ENCODE measurements around the gene CEP85L.

The CEP85L gene

DNA sequence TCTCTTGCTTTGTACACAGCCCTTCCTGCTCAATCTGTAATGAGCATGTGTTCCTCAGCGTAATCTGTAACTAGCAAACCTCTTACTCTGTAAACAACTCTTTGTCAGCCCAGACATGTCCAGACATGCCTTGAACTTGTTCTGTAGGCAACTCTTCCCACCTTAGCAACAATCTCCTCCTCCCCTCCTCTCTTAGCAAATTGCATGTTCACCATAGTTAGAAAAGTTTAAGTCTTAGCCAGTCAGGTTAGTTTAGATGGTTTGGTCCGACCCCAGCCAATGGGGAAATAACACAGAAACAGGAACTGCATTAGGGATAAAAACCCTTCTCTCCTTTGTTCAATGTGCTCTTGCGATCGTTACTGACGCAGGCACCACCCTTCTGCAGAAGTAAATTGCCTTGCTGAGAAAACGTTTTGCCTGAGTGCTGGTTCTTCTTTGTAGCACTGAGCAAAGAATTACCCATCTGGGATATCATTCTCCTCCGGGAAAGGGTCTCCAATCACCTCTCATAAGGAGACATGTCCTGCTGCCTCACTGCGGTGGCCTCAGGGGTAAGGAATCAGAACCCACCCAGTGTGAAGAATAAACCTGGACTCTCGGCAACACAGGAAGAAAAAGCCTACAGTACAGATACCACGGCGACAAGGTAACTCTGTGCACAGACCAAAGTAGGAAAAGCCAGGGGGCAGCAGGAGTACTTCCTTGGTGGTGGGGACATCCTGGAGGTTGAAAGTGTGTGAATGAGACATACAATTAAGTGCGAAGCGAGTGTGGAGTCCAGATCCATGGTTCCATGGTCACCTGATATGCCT is 77.1 kb downstream of the CEP85L start:
- peak; percentile 56 for DNase-seq

DNA sequence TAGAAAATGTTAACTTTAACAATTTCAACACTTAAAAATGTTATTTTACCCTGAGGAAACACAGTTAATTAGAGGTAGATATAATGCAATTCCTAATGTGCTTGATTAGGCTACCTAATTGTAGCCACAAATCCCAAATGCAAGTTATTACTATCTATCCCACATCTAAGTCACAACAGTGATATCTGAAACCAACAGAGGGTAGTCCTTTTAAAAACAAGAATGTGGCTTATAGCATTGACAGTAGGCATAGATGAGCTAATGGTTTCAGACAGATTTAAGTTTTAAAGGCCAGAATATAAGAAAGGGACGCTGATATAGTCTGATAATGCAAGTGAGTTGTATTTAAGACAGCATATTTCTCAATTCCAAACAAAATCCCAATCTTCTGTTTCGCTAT is 80.3 kb downstream of the CEP85L start:
- no peak for DNase-seq

DNA sequence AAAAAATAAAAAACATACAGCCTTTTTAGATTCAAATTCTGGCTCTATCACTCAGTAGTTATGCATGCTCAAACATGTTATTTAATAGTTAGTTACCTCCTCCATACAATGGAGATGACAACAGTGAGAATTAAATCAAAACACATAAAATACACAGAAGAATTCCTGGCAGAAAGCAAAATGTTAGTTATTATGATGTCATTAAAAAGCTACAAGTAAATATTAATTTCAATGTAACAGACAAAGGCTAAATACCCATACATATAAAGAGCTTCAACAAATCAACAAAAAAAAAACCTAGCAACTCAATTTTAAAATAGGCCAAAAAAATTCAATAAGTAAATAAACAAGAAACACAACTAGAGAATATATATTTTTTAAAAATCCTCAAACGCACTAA is 81.9 kb downstream of the CEP85L start:
- DNase-seq, result no peak

DNA sequence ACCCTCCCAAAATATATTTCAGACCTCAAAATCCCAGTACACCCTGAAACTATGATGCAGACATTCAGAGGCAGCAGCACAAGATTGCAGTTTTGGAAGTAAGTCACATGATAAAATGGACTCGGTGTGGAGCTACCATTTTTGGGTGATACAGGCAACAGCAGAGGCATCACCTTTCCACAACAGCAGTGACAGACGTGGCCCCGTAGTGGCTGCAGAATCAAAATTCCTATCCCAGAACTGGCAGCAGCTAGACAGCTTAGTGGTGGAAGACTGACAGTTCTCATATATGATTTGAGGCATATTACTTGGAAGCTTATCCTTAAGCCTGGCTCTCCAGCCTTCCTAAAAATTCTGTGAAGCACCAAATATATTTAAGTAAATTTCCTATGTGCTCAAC is 83.4 kb downstream of the CEP85L start:
- no peak for DNase-seq

DNA sequence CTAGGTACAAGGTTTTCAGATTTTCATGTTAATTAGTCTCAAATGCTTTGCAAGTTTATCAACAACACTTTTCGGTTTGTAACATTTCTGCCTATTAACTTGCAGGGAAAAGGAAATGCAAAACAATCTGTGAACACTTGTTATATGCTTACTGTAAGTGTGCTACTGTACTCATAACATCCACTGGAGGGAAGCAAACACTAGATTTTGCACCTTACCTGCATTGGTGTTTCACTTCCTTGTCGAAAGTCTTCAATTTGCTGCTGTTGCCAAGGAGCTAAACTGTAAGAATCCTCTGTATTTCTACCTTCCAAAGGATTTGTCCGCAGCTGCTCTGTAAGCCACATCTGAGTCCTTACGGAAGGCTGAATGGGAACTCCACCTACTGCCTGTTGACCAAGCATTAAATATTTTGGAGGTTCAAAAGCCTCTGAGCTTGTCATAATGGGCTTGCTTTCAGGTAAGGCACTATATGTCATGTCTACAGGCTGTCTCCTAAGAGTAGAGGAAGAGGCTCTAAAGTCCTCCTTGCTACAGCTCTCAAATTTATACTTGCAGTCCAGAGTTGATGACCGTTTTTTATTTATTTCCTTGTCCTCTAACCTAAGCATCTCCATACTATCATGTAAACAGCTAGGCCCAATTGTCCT is 86.0 kb downstream of the CEP85L start:
- DNase-seq, result peak; percentile 35

DNA sequence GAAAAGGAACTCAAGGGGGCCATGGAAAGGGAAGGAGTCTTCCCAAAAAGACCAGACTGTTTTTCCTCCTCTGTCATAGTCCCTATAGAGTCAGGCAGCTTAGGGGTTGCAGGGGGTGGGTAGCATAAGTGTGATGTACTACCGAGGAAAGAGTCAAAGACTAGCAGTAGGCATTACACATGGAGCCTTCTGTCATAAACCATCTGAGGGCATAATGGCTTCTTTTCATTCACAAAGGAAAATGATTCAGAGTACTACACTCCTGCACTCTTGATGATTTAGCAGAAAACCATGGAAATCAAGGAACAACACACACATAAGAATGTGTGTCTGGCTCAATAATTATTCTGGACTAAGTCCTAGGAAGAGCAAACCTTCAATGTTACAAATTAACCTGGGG is 88.4 kb downstream of the CEP85L start:
- no peak for DNase-seq

DNA sequence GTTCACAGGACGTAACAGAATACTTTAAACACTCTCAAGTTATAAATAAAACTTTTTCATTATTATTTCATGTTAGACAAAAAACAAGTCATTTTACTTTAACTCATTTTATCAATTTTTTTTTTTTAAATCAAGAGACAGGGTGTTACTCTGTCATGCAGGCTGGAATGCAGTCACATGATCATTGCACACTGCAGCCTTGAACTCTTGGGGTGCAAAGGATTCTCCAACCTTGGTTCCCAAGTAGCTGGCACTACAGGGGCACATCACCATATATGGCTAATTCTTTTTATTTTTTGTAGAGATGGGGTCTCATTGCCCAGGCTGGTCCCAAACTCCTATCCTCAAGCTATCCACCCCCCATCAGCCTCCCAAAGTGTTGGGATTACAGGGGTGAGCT is 89.1 kb downstream of the CEP85L start:
- no peak for DNase-seq

DNA sequence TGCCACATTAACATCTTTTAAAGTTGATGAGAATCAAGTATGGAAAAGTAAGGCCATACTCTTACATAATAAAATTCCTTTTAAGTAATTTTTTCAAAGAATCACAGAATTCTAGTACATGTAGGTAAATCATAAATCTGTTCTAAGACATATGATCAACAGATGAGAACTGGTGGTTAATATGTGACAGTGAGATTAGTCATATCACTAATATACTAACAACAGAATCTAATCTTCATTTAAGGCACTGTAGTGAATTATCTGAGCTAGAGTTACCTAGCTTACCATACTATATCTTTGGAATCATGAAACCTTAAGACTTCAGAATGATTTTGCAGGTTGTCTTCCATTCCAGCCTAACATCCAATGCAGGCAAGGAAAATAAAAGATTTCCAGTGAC is 91.7 kb downstream of the CEP85L start:
- no peak for DNase-seq

DNA sequence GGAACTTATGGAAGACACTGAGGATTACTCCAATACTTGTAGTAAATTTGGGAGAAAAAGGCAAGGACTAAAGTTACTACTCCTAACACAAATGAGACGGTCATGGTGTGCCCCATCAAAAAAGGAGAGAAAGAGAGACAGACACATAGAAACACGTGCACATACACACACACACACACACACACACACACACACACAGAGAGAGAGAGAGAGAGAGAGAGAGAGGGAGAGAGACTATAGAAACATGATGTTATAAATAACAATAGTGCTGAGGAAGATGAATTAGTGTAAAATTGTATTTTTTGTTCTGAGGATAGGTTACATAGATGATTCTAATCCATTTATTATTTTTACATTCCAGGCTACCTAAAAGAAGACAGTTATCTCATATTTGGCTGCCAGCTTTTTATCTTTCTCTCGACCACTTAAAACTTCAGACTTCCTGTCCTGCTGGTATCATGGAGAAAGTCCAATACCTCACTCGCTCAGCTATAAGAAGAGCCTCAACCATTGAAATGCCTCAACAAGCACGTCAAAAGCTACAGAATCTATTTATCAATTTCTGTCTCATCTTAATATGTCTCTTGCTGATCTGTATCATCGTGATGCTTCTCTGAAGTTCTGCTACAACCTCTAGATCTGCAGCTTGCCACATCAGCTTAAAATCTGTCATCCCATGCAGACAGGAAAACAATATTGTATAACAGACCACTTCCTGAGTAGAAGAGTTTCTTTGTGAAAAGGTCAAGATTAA is 92.8 kb downstream of the CEP85L start:
- no peak for DNase-seq

DNA sequence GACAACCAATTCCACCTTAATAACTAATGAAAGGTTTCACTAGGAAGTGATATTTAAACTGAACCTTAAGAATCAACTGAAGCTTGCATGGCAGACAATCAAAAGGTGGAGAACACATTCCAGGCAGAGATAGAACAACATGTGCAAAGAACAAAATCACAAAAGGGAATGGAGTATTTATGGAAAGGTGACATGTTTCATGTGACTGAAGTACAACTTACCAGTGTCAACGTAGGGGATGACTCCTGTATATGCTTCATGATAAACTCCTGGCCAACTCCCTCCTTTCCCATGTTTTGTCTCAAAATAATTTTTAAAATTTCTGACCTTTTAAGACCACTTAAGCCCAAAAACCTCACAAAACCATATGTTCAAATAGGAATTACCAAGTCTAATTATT is 96.7 kb downstream of the CEP85L start:
- no peak for DNase-seq

DNA sequence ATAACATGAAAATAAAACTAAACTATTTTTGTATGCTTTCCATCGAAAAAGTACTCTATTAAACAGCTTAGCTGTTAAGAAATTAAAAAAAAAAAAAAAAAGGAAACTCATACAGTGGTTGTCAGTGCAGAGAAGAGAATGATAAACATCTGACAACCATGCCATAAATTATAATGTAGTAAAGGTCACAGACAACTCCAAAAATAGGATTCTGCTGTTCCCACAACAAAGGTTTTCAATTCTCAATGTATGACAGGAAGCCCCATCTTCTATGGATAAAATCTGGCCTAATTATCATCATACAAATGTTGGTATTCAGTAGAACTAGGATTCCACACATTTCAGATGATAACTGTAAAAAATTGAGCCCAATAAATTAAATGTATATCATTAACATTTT is 98.3 kb downstream of the CEP85L start:
- DNase-seq, result no peak

DNA sequence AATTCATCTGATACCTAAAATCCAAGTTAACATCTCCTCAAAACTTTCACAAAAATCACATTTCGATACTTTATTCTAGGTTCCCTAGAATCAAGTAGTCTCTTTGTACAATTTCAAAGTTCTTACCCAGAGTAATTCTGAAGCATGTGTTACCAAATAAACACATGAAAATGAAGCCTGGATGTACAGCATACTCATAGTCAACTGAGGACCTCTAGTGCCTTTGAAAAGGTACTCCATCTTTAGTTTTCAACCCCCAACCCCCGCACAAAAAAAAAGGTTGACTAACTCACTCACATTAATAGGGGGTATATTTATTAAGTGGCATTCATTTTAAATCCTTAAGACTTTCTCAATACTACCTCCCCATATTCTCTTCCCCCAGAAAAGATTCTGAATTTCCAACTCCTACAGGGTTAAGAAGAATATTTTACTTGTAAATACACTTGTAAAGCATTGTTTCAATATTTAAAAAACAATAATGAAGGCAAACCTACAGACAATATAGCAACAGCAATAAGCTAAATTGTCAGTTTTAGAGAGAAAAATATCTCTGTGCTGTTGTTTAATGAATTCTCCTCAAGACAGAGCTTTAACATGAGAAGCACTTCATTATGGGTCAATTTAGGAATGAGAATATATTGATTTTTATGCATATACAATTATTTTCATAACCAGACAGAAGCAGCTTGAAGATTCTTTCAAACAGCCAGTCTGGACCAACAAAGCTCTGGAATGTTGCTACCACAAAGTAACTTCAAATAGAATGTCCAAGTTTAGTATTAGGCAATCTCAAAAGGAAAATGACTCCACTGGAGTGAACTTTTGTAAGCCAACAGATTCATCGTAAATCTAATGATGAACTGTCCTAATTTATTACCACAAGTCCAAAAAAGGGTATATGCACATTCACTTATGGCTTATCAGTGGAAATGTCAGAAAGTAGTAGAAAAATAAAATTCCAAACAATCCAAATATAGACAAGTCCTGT is 100.0 kb downstream of the CEP85L start:
- DNase-seq, result peak; percentile 59

DNA sequence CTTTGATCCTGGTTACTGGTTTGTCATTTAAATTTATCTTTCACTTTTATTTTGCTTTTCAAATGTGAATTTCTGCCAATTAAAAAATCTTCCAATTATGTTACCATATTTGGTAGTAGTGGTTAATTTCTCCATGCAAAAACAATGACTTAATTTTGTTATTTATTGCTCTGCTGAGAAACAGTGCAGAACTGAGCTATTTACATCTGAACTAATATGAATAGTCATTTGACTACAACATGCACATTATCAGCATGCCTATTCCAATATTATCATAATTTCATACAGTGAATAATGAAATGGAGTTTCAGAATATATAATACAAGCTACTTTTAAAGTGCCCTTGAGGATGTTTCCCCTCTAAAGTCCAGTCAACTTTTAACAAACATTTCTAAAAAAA is 102.8 kb downstream of the CEP85L start:
- no peak for DNase-seq

DNA sequence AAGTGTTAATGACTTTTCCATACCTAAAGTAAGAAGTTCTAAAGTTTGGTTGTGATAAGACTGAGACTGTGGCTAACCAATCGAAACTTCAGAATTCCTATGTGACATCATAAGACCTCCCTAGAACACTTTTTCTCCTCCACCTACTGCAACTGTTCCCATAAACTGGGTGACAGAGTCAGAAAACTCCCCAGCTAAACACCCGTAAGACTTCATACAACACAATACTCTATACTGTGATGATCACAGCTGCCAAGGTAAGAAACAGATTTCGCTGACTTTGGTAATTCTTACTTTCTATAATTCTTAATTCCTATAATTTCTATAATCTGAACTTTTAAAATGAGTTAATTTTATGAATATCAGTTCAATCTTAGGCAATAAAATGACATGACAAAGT is 103.3 kb downstream of the CEP85L start, which contains the start of gene PLN:
TSS of gene PLN (plus strand) at position 161 of the 400 bp plus-strand sequence. CDS start 10,626 bp downstream, outside the sequence.
- DNase-seq, result no peak

DNA sequence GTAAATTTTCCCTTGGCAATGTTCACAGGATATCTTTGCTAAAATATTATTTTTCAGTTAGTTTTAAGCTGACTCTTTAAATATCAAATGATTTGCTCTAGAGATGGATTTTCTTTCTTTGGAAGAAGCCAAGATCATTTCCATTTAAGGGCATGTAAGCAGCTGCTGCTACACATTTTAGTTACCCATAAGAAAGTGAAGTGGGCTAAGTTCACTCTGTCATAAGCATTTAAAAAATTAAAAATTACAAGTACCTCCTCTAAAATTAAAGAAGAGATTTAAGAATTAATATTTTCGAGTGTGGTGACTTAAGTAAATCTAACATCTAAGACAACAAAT is 104.5 kb downstream of the CEP85L start:
- DNase-seq, result no peak

DNA sequence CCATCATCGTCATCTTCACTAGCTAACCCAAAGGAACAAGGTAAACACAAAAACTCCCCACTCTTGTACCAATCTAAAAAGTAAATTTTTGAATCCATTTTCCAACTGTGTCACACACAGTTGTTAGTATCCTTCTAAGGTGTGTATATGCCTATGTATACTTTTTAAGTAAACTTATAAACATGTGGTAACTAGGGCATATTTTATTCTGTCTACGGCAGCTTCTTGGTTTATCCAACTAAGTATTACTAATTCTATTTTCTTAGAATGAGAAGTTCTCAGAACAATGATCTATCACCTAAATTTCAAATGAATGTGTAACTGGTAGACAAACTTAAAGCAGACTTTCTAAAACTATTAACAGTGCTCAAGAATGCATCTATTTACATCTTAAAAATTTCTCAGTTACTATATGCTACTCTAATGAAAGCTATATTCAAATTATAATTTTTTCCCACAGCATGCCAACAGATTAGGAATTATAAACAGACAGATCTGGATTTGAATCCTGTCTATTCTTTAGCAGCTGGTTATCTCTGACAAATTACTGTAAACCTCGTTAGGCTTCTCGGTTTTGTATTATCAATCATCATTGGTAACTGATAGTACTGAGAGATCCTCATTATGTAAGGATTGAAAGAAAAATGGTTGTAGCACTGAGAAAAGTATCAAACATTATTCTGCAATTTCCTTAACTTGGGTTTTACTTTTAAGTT is 105.1 kb downstream of the CEP85L start:
- DNase-seq, result no peak

DNA sequence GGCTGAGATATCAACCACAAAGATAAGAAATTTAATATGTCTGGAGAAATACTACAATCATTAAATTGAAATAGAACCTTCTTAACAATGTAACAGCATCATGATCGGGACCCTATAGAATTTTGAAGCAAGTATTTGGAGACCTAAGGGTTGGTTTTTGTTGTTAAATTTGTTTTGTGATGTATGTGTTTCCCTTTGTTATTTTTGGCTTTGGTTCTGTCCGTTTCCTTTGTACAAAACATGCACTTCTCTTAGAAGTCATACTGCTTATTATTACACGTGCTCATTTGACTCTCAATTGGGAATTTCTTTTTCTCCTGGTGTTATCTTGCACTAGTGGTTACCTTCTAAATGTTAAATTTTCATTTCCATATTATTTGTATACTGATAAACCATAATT is 107.3 kb downstream of the CEP85L start:
- no peak for DNase-seq

DNA sequence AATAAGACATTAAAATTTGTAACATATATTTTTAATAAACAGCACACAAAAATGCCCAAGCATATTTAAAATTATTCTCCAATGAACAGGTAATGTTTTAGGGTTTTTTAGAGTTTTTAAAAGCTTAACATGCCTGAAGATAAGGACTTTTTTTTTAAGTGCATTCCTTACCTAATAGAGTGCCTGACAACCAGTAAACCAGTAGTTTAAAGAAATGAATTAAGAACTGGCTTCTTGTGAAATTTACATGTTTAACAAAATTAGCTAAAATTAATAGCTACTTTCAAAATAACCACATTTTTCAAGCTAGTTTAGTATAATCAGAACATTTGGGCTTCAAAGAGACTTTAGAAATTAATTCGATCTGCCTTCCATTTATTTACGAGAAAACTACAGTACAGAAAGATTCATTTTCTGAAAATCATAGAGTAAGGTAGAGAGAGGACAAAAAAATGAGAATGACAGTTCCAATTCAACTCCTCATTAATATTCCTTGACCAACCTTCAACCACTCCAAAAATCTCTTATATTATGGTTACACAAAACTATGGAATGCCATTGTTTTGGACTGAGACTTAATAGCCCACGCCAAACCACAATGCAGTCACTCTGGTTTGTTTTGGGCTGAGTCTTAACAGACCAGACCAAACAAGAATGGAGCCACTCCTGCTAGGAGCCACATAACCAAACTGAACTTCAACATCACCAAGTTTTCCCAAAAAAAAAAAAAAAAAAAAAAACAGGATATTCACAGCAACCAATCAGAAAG is 109.0 kb downstream of the CEP85L start:
- DNase-seq, result no peak

DNA sequence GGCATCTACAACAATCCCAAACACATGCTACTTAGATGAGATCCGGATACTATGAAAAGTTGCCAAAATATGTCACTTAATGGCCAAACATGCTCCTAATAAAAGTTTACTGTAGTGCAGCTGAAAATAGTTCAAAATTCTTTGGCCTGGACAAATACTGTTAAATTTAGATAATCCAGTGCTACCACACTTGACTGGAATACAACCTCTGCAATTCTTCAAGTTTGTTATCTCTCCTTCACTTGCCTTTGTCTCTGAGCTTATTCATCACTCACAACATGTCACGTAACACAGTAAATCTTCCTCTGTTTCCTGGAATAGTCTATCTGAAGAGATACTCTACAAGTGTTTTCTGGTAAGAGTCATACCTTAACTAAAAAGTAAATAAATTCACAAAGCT is 113.8 kb downstream of the CEP85L start:
- no peak for DNase-seq

DNA sequence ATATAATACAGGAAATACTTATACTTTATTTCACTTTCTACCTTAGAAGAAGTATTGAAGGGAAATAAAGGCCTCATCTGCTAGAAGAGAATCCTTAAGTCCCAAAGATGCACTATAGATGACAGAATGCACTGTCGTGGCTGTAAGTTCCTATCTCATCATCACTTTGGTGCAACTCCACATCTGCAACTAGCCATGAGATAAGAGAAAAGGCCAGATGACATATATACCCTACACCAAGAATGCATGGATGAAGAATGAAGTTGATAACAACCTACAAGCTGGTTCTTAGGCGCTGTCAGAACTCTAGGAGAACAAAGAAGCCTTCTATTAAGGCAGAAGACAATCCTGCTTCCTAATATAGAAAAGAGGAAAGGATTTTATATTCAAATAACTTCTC is 114.9 kb downstream of the CEP85L start:
- DNase-seq, result no peak

DNA sequence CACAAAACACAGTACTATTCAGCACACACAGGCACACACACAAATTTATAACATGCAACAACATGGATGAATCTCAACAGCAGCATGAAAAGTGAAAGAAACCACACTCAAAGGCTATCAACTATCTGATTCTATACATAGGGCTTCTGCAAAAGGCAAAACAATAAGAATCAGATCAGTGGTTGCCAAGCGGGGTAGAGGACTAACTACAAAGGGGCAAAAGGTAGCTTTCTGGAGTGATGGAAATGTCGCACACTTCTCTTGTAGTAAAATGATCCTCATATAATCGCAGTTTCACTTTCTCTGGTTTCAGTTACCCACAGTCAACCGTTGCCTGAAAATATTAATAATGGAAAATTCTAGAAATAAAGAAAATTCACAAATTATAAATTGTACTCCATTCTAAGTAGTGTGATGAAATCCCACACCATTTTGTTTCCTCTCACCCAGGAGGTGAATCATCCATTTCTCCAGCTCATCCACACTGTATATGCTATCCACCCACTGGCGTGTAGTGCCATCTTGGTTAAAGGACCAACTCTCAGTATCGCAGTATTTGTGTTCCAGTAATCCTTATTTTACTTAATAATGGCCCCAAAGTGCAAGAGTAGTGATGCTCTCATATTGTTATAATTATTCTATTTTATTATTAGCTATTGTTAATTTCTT is 116.1 kb downstream of the CEP85L start:
- DNase-seq, result no peak

Measured in NCI-H1105 (cell line).